ENCODE measurements around the gene IPO11. TPM values are rescaled to one million over a fixed set of nuclear protein-coding genes. Genes with fewer than 3 reads are reported as not detected.

The IPO11 gene
- total RNA-seq, 1 donor from 2014 or later, result 66.9 TPM

GRCh38 chr5:62558941-62559340 lies 146.4 kb downstream of the IPO11 start:
- Histone ChIP-seq H3K9me3 (ENCODE audit: low read depth) (no peaks in the 10 kb centered on the region), H3K79me2 (ENCODE audit: low read depth) (no peaks in the 10 kb centered on the region), H3K27ac (no peak overlapping the region), H3K4me3 (no peak overlapping the region), H3K9ac (no peak overlapping the region), H4K20me1 (ENCODE audit: low read depth) (no peaks in the 10 kb centered on the region), H3K4me1 (no peaks in the 10 kb centered on the region), H3K36me3 (no peaks in the 10 kb centered on the region), H3K4me2 (no peak overlapping the region), H3K27me3 (no peaks in the 10 kb centered on the region), H2AFZ (replicated peaks) (no peak overlapping the region), H3F3A (ENCODE audit: low read depth) (no peaks in the 10 kb centered on the region)
- Mint-ChIP-seq H3K4me3 (no peak overlapping the region), H3K27me3 (ENCODE audit: insufficient read depth, low read depth) (no peaks in the 10 kb centered on the region), H3K9me3 (no peaks in the 10 kb centered on the region), H3K27ac (no peak overlapping the region), H3K4me1 (no peaks in the 10 kb centered on the region), H3K36me3 (peaks cover 17% of the 10 kb centered on the region)
- no peak for DNase-seq (ENCODE audit: low spot score)
- TF ChIP-seq EZH2 (IDR thresholded peaks at IDR 0.05) (no peak), EZH2phosphoT487 (IDR thresholded peaks at IDR 0.05) (no peak), CTCF (IDR thresholded peaks at IDR 0.05) (no peak)

GRCh38 chr5:62560786-62561185 lies 148.2 kb downstream of the IPO11 start:
- no peaks in the 10 kb centered on the region for H3K36me3 ChIP-seq
- H3K4me3 Mint-ChIP-seq, result no peak overlapping the region
- no peak overlapping the region for H3K27ac Mint-ChIP-seq
- no peak for TF ChIP-seq EZH2 (IDR thresholded peaks at IDR 0.05)
- TF ChIP-seq EZH2phosphoT487 (IDR thresholded peaks at IDR 0.05), result no peak
- no peak for TF ChIP-seq CTCF (IDR thresholded peaks at IDR 0.05)
- no peaks in the 10 kb centered on the region for H3K27me3 ChIP-seq
- H4K20me1 ChIP-seq (ENCODE audit: low read depth), result no peaks in the 10 kb centered on the region
- H3K4me1 Mint-ChIP-seq, result no peaks in the 10 kb centered on the region
- H3K4me1 ChIP-seq, result no peaks in the 10 kb centered on the region
- H3K27me3 Mint-ChIP-seq (ENCODE audit: insufficient read depth, low read depth), result peaks cover 4% of the 10 kb centered on the region
- H3K9me3 Mint-ChIP-seq, result peaks cover 7% of the 10 kb centered on the region
- no peaks in the 10 kb centered on the region for H3F3A ChIP-seq (ENCODE audit: low read depth)
- DNase-seq (ENCODE audit: low spot score), result no peak
- H3K9ac ChIP-seq, result no peak overlapping the region
- no peak overlapping the region for H3K27ac ChIP-seq
- H3K36me3 Mint-ChIP-seq, result peaks cover 24% of the 10 kb centered on the region
- H3K4me2 ChIP-seq, result no peak overlapping the region
- H3K9me3 ChIP-seq (ENCODE audit: low read depth), result no peaks in the 10 kb centered on the region
- H2AFZ ChIP-seq (replicated peaks), result no peak overlapping the region
- H3K4me3 ChIP-seq, result no peak overlapping the region
- no peaks in the 10 kb centered on the region for H3K79me2 ChIP-seq (ENCODE audit: low read depth)

- no peak for DNase-seq (ENCODE audit: low spot score)
- no peak overlapping the region for H3K27ac Mint-ChIP-seq
- H3K36me3 Mint-ChIP-seq, result peaks cover 27% of the 10 kb centered on the region
- TF ChIP-seq EZH2phosphoT487 (IDR thresholded peaks at IDR 0.05) (no peak), EZH2 (IDR thresholded peaks at IDR 0.05) (no peak), CTCF (IDR thresholded peaks at IDR 0.05) (no peak)
- no peaks in the 10 kb centered on the region for H3K79me2 ChIP-seq (ENCODE audit: low read depth)
- H3K27me3 ChIP-seq, result no peaks in the 10 kb centered on the region
- no peaks in the 10 kb centered on the region for H3K36me3 ChIP-seq
- H3K4me1 ChIP-seq, result no peaks in the 10 kb centered on the region
- no peaks in the 10 kb centered on the region for H3K4me1 Mint-ChIP-seq
- H4K20me1 ChIP-seq (ENCODE audit: low read depth), result no peaks in the 10 kb centered on the region
- no peak overlapping the region for H3K4me3 ChIP-seq
- peaks cover 15% of the 10 kb centered on the region for H3K9me3 Mint-ChIP-seq
- no peak overlapping the region for H2AFZ ChIP-seq (replicated peaks)
- no peaks in the 10 kb centered on the region for H3F3A ChIP-seq (ENCODE audit: low read depth)
- no peak overlapping the region for H3K4me2 ChIP-seq
- H3K27me3 Mint-ChIP-seq (ENCODE audit: insufficient read depth, low read depth), result peaks cover 4% of the 10 kb centered on the region
- H3K4me3 Mint-ChIP-seq, result no peak overlapping the region
- H3K27ac ChIP-seq, result no peak overlapping the region
- H3K9ac ChIP-seq, result no peak overlapping the region
- H3K9me3 ChIP-seq (ENCODE audit: low read depth), result no peaks in the 10 kb centered on the region
Observed at GRCh38 chr5:62561896-62562295, 149.3 kb downstream of the IPO11 start.
